ENCODE results near the gene ARMH4.

DNA sequence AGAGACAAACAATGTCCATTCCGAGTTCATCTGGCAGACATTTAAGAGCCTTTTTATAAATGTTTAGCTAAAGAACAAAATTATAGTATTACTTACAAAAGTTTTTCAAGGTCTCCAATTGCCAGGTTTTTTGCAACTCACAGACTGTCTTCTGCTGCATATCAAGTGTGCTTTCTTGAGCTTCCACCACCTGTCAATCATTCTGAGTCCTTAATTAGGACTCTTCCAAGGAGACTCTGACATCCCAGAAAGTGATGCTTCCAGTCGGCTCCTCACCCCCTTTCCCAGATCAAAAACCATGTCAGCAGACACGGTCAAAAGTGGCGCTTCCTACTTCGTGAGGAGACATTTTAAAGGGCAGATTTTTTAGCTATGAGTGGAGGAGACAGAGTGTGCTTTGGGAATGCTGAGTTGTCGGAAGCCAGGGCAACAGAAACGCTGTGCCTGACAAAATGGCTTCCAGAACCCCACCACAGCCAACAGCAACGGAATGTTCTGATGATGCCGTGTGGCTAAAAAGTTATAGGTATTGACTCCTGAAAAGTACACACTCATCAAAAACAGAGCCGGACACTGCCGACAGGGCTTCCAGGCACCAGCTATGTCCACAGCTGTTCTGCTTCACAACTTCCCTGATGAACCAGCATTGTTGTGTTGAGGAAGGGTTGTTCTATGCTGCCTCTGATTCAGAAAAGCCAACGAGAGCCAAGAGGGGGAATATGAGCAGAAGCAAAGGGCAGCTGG is 170.0 kb downstream of the ARMH4 start:
- TF ChIP-seq TAF1 (IDR thresholded peaks at IDR 0.05; ENCODE audit: borderline replicate concordance, insufficient read depth, low read length), result no peak
- TF ChIP-seq, protein P1, sequence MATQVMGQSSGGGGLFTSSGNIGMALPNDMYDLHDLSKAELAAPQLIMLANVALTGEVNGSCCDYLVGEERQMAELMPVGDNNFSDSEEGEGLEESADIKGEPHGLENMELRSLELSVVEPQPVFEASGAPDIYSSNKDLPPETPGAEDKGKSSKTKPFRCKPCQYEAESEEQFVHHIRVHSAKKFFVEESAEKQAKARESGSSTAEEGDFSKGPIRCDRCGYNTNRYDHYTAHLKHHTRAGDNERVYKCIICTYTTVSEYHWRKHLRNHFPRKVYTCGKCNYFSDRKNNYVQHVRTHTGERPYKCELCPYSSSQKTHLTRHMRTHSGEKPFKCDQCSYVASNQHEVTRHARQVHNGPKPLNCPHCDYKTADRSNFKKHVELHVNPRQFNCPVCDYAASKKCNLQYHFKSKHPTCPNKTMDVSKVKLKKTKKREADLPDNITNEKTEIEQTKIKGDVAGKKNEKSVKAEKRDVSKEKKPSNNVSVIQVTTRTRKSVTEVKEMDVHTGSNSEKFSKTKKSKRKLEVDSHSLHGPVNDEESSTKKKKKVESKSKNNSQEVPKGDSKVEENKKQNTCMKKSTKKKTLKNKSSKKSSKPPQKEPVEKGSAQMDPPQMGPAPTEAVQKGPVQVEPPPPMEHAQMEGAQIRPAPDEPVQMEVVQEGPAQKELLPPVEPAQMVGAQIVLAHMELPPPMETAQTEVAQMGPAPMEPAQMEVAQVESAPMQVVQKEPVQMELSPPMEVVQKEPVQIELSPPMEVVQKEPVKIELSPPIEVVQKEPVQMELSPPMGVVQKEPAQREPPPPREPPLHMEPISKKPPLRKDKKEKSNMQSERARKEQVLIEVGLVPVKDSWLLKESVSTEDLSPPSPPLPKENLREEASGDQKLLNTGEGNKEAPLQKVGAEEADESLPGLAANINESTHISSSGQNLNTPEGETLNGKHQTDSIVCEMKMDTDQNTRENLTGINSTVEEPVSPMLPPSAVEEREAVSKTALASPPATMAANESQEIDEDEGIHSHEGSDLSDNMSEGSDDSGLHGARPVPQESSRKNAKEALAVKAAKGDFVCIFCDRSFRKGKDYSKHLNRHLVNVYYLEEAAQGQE (IDR thresholded peaks at IDR 0.05; ENCODE audit: insufficient read depth in 1 of 2, low read depth in 2 of 2, low read length in 2 of 2), result no peak
